Putamen (tissue), 1 donor: ENCODE results near the gene PTEN.
"Not testable (repeated sequence)": the region's sequence is repeated elsewhere in the genome, so short reads cannot be mapped to it uniquely, and the experiment has no call there.

Source experiments
- DNase-seq: peaks from one replicate; pipeline ENCODE4 v3.0.0-alpha.2; 2016; ENCODE audit warnings: low spot score

PTEN gene

DNA sequence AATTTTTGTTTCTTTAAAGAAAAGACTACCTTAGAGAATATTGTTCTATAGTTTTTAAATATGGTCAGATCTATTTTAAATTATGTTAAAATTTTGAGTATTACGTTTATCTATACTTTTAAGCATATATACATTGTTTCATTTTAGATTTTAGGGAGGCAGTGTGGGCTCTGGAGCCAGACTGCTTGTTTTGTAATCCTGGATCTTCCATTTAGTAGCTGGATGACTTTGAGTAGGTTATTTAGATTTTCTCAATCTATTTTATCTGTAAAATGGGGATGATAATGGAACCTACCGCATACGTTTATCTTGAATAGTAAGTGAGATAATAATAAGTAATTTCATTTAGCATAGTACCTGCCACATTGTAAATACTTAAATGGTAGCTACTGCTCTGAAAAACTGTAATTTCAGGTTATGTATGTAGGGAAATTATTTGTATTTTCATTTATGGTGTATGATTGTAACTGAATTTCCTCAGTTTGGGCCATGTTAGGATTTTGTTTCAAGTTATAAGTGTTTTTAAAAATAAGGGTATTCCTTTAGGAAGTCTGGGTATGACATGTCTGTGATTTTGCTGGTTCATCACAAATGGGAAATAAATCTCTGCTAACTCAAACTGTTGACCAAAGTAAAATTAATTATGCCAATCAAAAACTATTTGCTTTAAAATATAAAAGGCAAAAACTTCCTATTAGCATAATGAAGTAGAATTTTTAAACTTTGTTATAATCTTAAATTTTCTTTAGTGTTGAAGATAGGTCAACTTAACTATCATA is 6.5 kb downstream of the PTEN start:
- DNase-seq, result no peak

DNA sequence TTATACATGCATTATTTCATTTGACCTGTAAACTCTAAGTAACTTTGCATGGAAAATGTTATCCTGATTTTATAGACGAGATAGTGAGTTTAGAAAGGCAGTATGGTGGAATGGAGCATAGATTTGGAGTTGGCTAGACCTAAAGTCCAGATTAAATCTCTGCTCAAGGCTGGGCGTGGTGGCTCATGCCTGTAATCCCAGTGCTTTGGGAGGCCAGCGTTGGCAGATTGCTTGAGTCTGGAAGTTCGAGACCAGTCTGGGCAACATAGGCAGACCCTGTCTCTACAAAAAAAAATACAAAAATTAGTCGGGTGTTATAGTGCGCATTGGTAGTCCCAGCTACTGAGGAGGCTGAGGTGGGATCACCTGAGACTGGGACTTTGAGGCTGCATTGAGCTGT is 9.4 kb downstream of the PTEN start:
- DNase-seq, result no peak

DNA sequence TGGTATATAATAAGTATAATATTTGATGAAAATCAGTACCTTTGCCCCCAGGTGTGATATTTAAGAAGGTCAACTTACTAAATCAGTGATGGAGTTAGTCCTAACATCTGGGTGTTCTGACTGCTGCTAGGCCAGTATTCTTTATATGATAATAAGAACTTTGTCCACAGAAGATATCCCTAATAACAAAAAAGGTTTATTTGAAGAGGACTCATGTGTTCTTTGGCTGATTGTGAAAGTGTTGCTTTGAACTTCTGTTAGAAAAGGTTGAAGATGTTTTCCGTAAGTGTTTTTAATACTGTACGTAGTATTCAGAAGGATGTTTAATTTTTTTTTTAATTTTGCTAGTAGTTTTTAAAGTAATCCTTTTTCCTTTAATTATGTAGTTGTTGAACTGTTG is 10.2 kb downstream of the PTEN start:
- DNase-seq, result no peak

DNA sequence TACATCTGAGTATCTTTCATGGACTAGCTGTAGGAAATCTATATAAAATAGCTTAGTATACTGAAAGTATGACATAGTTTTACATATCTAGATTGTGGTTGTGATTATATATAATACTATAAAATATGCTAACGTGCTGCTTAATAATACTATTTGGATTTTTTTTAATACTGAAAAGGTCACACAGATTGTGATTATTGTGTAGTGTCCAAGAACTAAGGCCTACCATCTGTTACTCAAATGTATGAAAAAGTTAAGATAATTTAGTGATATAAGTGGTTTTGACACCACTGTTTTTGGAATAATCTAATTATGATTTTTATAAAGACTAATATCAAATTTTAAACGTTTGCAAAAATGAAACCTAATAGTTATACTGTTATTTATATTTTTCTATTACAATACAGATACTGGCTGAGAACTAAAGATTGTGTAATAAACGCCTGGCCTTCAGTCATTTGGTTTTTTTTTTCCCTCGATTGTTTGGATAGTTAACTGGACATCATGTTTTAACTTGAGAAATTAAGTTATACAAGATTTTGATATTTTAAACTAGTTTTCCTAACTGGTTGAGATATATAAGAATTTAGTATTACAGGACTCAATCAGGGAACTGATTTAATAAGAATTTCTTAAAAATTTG is 12.6 kb downstream of the PTEN start:
- no peak for DNase-seq

DNA sequence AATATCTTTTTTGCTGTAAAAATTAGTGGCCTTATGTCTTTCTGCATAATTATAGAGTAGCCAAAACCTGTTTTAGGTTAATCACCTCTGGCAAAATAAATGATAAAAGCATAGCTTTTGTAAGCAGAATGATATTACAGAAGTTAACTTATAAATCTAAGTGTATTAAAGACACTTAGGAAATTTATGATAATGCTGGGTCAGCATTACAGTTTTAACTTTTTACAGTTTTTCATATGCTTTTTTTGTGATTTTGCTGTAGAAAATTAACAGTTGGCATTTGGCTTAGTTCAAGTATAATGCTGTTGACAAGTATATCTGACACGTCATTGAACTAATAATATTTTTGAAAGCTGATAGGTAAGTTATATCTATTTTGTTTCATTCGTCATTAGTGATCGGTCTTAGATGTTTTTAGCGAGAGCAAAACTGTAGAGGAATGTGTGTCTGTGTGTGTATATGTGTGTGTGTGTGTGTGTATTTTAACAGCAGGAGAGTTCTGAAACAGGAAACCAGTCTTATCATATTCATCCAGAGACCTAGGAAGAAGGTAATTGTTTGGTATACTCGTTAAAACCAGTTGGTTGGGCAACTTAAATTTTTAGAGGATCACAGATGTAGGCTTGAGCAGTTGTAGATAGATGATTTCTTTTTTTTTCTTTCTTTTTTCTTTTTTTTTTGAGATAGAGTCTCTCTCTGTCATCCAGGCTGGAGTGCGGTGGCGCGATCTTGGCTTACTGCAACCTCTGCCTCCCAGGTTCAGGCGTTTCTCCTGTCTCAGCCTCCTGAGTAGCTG is 15.4 kb downstream of the PTEN start:
- DNase-seq, result no peak

DNA sequence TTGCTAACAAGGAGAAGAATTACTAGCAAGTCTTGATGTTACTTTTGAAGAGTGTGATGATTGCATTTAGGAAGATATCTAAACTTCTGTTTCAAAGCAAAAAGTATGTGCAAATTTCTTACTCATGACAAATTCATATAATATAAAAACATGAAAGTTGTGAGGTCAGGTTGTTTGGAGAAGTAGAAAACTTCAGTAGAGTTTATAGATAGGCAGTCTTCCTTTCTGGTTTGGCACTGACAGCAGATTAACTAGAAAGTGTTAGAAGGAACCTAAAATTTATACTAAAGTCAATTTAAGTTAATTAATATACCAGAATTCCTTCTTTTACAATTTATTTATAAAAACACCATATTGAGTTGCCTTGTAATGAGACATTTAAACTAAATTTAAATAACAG is 16.9 kb downstream of the PTEN start:
- no peak for DNase-seq

DNA sequence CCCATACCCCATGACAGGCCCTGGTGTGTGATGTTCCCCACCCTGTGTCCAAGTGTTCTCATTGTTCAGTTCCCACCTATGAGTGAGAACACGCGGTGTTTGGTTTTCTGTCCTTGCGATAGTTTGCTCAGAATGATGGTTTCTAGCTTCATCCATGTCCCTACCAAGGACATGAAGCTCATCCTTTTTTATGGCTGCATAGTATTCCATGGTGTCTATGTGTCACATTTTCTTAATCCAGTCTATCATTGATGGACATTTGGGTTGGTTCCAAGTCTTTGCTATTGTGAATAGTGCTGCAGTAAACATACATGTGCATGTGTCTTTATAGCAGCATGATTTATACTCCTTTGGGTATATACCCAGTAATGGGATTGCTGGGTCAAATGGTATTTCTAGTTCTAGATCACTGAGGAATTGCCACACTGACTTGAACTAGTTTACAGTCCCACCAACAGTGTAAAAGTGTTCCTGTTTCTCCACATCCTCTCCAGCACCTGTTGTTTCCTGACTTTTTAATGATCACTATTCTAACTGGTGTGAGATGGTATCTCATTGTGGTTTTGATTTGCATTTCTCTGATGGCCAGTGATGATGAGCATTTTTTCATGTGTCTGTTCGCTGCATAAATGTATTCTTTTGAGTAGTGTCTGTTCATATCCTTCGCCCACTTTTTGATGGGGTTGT is 18.1 kb downstream of the PTEN start:
- DNase-seq, result not testable (repeated sequence)

DNA sequence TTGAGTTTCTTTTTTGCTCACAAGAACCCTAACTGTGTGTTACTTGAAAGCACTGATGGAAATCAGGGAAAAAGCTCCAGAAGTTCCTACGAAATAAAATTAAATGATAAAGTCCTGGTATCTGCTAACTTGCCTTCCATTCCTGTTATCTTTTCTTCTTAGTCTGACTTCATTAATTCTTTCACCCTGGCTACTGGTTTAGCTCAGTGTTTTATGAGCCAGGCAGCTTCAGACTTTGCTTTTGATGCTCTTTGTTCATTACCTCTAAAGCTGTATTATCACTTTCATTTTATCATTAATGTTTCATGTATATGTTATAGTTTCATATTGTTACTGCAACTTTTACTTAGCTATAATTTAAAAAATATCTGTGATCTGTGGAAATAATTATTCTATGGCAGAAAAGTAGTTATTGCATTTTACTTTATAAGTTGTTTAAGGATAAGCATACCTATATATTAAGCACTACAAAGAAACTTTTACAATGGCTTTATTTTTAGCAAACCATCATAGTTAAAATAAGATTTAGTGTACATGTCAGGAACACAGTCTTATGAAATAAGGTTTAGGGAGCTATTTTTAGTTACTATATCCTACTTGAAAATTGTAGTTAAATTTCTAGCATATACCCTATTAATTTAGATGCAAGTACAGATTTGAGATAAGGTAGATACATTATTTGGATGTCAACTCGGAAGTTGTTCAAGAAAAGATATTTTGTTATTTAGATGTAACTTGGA is 19.3 kb downstream of the PTEN start:
- DNase-seq, result no peak

DNA sequence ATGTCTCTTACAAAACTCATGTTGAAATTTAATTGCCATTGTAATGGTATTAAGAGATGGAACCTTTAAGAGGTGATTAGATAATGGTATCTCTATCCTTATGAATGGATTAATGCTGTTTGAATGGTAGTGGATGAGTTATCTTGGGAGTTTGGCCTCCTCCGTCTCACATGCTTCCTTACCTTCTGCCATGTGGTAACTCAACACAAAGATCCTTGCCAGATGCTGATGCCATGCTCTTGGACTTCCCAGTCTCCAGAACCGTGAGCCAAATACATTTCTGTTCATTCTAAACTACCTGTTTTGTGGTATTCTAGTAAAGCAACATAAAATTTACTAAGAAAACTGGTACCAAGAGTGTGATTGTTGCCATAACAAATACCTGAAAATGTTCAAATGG is 23.2 kb downstream of the PTEN start:
- DNase-seq, result no peak

DNA sequence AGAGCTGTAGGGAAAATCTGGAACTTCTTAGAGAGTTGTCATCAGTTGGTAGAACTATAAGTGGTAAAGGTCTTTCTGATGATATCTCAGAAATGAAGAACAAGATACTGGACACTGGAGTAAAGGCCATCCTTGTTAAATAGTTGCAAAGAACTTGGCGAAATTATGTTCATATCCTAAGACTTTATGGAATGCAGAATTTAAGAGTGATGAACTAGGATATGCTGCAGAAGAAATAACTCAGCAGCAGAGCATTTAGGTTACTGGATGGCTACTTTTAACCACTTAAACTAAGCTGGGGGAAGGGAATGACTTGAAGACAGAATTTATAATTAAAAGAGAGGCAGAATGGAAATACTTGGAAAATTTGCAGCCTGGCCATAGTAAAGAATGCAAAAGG is 23.7 kb downstream of the PTEN start:
- DNase-seq, result no peak

DNA sequence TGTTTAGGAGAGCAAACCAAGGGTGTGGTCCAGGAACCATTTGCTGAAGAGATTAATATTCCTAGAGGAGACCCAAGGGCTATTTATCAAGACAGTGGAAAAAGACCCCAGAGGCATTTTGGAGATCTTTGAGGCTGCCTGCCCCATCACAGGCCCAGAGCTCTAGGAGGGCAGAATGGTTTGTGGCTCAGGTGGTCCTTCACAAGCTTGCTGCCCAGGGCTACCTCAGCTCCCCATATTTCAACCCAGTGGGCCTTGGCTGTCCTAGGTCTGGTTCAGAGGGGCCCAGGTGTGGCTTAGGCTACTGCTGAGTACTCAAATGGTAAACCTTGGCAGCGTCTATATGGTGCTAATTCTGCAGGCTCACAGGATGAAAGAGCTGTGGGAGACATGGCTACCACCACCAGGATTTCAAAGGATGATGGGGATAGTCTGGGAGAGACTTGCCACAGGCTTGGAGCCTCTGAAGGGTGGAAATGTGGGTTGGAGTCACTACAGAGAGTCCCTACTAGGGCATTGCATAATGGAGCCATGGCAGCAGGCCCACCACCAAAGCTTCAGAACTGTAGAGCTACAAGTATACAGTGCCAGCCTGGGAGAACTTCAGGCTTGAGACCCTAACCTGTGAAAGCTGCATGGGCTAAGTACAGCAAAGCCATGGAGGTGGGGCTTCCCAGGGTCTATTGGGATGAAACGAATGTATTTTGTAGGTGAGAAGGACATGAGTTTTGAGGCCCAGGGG is 24.3 kb downstream of the PTEN start:
- DNase-seq, result no peak

DNA sequence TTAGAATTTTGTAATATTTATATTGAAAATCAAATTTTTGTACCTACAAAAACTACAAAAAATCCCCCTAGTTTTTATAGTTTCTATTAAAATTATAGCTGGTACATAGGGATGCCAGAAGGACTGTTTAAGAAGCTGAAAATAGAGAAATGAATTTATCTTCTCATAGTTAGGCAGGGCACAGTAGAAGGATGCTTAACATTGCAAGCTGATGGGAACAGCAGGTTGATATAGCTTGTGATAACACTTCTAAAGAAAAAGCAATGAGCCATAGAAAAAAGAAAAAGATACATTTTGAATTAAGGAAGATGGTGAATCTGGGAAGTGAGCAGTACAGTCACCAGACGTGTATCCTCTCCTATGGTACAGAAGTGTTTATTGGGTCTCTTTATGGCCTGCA is 32.0 kb downstream of the PTEN start:
- no peak for DNase-seq

DNA sequence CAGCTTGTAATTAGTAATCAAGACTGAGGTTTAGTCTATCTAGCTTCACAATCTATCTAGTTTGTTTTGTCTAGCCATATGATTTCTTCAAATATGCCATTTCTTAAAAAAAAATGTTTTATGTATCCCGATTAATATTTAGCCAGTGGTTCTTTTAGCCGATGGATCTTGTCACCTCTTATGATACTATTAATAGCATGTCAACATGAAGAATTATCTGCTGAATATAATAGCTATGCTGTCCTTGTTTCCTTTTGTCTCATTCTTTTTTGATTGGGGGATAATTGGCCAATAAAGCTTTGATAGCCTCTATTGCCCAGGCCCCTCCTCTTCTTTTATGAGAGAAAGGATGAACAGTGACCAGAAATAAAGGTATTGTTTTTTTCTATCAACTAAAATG is 32.8 kb downstream of the PTEN start:
- no peak for DNase-seq

DNA sequence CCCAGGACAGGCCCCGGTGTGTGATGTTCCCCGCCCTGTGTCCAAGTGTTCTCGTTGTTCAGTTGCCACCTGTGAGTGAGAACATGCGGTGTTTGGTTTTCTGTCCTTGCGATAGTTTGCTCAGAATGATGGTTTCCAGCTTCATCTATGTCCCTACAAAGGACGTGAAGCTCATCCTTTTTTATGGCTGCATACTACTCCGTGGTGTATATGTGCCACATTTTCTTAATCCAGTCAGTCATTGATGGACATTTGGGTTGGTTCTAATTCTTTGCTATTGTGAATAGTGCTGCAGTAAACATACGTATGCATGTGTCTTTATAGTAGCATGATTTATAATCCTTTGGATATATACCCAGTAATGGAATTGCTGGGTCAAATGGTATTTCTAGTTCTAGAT is 34.5 kb downstream of the PTEN start:
- not testable (repeated sequence) for DNase-seq

DNA sequence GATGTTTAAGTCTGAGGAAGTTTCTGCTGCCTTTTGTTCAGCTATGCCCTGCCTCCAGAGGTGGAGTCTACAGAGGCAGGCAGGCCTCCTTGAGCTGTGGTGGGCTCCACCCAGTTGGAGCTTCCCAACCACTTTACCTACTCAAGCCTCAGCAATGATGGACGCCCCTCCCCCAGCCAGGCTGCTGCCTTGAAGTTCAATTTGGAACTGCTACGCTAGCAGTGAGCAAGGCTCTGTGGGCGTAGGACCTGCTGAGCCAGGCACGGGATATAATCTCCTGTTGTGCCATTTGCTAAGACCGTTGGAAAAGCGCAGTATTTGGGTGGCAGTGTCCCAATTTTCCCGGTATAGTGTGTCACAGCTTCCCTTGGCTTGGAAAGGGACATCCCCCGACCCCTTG is 40.0 kb downstream of the PTEN start:
- DNase-seq, result not testable (repeated sequence)

DNA sequence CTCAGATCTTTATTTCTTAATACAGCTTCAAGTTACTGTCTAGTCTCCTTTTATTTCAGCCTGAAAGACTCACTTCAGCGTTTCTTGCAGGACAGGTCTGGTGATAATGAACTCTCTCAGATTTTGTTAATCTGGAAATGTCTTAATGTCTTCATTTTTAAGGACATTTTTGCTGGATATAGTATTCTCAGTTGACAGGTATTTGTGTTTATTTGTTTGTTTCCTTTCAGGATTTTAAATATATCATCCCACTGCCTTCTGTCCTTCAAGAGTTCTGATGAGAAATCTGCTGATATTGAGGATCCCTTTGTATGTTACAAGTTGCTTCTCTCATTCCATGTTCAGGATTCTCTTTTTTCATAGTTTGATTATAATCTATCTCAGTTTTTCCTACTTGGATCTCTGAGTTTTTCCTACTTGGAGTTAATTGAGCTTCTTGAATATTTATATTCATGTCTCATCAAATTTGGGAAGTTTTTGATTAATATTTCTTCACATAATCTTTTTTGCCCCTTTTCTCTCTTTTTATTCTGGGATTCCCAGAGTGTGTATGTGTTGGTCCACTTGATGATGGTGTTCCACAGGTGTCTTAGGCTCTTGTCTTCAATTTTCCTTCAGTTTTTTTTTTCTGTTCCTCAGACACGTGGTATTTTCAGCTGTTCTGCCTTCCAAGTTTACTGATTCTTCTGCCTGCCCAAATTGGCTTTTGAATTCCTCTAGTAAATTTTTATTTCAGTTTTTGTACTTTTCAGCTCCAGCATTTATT is 49.9 kb downstream of the PTEN start:
- no peak for DNase-seq

DNA sequence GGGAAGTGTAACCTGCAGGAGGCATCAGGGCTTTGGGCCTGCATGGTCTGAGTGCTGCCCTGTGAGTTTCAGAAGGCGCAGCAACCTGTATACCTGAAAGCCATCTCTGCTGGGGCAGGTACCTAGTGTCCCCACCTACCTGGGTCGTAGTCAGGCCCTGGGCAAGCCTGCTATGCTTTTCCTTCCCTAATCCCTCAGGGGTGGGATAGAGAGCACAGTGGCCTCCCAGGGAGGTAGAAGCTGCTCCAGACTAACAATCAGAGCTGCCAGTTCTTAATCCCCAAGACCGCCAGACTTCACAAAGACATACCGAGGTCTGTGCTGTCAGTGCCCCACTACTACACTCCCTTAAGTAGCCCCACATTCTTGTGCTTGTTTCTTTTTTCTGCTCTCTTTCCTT is 52.0 kb downstream of the PTEN start:
- no peak for DNase-seq

DNA sequence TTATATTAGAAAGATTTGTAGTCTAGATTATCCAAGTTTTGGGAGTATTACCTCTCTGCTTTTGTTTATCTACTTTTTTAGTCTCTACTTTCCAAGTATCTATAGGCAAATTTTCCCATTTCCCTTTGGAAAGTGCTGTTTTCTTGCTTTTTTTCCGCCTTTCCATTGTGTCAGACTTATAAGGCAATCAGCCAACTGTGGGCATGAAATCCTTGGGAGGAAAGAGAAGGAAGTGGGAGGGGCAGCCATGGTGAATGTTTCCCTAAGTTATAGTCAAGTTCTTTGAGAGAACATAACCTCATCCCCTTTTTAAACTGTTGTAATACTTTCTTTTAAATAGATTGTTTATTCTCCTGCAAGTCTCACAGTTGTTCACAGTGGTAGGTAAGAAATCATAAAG is 52.6 kb downstream of the PTEN start:
- no peak for DNase-seq

DNA sequence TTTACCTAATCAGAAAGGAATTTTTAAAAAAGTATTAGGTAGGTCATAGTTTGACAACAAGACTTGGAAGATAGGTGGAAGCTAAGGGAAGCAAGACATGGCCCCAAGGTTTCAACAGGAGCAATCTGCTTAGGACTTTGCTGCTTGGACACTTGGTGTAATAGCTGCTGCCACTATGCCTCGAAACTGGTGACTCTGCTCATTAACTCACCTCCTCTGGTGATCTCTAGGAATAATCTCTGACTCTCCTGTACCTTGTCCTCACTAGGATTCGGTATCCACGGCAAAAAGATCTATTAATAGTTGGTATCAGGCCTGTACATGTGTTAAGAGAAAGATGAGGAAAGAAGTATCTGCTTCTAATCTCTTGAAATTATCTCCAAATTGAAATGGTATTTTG is 53.1 kb downstream of the PTEN start:
- no peak for DNase-seq

DNA sequence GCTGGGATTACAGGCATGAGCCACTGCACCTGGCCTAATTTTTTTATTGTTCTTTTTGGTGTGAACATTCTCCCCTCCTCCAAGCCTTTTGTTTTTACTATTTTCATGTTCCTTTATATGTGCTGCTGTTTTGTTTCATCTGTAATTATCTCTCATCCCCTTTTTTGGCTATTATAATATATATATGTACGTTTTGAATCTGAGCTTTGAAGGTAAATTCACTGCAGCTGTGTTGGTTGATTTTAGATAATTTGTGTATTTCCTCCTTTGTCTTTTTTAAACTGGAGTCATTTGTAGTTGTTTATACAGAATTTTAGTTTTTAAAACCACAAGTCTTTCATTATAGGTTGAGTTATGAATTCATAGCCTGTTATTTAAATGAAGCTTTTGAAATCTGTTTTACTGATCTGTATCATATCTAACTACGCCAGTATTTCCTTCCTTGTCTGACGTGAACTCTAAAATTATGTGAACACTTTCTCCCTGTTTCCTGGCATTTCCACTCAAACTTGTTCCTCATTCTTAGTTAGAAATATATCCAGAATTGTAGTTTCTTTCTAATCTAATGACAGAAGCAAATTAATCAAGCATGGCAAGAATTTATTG is 54.9 kb downstream of the PTEN start:
- DNase-seq, result no peak
